BJ (cell line): ENCODE results near the gene EIF1AD. TPM values are rescaled to one million over a fixed set of nuclear protein-coding genes. Genes with fewer than 3 reads are reported as not detected.

ENCODE experiments used
- CTCF ChIA-PET: fragments of 350-600 bp; formaldehyde crosslinking; extraction: SDS; loops from one replicate; lab custom pipeline; 2021; ENCODE audit warnings: antibody characterized with exemption, inconsistent platforms; lab: Yijun Ruan, JAX
- POLR2A ChIA-PET: fragments of 300-600 bp; sonication (Branson Sonifier 250); formaldehyde crosslinking; extraction: SDS; loops from one replicate; lab custom pipeline; 2021; ENCODE audit warnings: antibody characterized with exemption; lab: Charles Lee
- DNase-seq: peaks from one replicate; pipeline ENCODE4 v3.0.0-alpha.2; 2011; ENCODE audit warnings: low read depth
- H3K27me3 ChIP-seq: 2 replicates; pipeline ENCODE4 v1.6.0; 2011; ENCODE audit warnings: low read length; ENCODE audit not compliant: control insufficient read depth, insufficient read depth
- H3K36me3 ChIP-seq: 2 replicates; pipeline ENCODE4 v1.5.1; 2011; ENCODE audit warnings: low read length; ENCODE audit not compliant: control insufficient read depth, insufficient read depth
- H3K4me3 ChIP-seq: 2 replicates; pipeline ENCODE4 v1.5.1; 2011; ENCODE audit warnings: low read depth, mild to moderate bottlenecking, control low read depth, low read length
- polyA plus RNA-seq: library from polyadenylated mRNA; depleted of rRNA; stranded (reverse); fragments of >200 nt; gene quantifications from 2 replicates; pipeline ENCODE4 v1.2.3, GENCODE V29; 2011
- TF ChIP-seq, protein P1 (sequence below): IDR thresholded peaks from 2 replicates; pipeline ENCODE4 v1.5.1; 2011; ENCODE audit warnings: low read depth, mild to moderate bottlenecking, control low read depth, inconsistent platforms, low read length, moderate library complexity; ENCODE audit not compliant: insufficient read depth

Gene EIF1AD
- polyA plus RNA-seq, 1 experiment = 27.7 TPM

- TF ChIP-seq, protein P1, sequence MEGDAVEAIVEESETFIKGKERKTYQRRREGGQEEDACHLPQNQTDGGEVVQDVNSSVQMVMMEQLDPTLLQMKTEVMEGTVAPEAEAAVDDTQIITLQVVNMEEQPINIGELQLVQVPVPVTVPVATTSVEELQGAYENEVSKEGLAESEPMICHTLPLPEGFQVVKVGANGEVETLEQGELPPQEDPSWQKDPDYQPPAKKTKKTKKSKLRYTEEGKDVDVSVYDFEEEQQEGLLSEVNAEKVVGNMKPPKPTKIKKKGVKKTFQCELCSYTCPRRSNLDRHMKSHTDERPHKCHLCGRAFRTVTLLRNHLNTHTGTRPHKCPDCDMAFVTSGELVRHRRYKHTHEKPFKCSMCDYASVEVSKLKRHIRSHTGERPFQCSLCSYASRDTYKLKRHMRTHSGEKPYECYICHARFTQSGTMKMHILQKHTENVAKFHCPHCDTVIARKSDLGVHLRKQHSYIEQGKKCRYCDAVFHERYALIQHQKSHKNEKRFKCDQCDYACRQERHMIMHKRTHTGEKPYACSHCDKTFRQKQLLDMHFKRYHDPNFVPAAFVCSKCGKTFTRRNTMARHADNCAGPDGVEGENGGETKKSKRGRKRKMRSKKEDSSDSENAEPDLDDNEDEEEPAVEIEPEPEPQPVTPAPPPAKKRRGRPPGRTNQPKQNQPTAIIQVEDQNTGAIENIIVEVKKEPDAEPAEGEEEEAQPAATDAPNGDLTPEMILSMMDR = peak; percentile 93
- Histone ChIP-seq H3K4me3 (no peak overlapping the region), H3K36me3 (no peaks in the 10 kb centered on the region), H3K27me3 (no peaks in the 10 kb centered on the region)
- ChIA-PET POLR2A (no interaction called here), CTCF (interaction anchor here (0.7 to 6.0 kb wide), 22 partner anchors 9 to 283 kb away, joined by 3 to 130 read pairs (median 4); partner anchors contain the start of genes AP5B1, CCDC85B, CFL1 and FIBP)
- DNase-seq = peak; percentile 70
Measured at GRCh38 chr11:65988791-65989592, 13.0 kb downstream of the EIF1AD start.

DNA sequence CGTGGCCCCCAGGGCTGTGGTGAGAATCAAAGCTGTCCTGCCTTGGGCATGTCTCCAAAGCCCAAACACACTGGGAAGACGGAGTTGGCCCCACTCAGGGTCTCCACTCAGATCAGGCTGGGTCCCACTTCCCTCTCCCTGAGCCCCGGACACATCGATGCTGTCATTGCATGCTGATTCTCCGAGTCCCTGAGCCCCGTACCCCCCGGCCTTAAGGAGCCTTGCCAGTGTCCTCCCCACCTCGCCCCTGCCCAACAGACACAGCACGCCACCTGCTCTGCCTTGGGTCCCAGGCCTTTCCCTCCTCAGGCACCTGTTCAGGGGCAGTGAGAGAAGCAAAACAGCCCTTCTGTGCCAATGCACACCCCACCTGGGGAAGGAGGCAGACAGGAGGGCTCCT, 14.6 kb downstream of the EIF1AD start:
- Histone ChIP-seq H3K27me3 (no peaks in the 10 kb centered on the region), H3K36me3 (no peaks in the 10 kb centered on the region), H3K4me3 (no peak overlapping the region)
- ChIA-PET POLR2A (no interaction called here), CTCF (interaction anchor here (2.1 to 7.6 kb wide), 3 partner anchors 98 to 276 kb away, joined by 10 to 130 read pairs (median 87); partner anchors contain the start of genes CCDC85B, FIBP and KAT5)
- TF ChIP-seq, protein P1 = no peak
- no peak for DNase-seq

- Histone ChIP-seq H3K36me3 (peaks cover 4% of the 10 kb centered on the region), H3K27me3 (no peaks in the 10 kb centered on the region), H3K4me3 (no peak overlapping the region)
- TF ChIP-seq, protein P1 = no peak
- ChIA-PET CTCF (interaction anchor here (0.9 to 7.6 kb wide), 3 partner anchors 96 to 164 kb away, joined by 3 to 87 read pairs (median 3); partner anchors contain the start of genes CCDC85B and FIBP), POLR2A (no interaction called here)
- DNase-seq = no peak
Measured at GRCh38 chr11:65983589-65983987, 18.4 kb downstream of the EIF1AD start.

DNA sequence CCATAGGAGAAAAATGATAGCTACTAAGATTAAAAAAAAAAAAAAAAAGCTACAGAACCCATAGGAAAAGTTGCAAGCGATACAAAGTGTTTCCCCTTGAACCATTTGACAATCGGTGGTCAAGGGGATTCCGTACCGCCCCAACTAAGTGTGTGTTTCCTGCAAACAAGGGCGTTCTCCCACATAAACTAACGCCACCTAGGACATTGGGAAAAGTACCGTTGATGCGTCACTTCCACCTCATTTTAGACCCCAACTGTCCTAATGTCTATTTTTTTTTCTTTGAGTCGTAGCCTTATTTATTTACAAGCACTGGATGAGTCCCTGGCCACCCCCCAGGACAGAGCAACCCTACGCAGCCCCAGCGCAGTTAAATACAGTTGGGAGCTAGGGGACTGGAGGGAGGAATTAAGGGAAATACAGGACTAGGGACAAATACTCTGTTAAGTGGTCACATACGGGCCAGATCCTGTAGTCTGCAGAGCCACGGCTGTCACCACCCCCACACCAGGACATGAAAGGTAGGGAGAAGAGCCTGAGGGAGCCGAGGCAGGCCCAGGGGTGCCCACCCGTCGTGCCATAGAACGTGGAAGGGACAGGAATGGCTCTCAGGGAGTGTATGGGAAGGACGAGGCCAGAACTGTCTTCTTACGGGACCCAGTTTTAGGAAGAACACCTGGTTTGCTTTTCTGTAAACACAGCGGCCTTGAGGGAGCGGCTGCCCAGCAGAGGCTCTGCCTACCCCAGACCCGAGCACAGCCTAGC, 19.0 kb downstream of the EIF1AD start:
- DNase-seq = no peak
- Histone ChIP-seq H3K36me3 (peaks cover 6% of the 10 kb centered on the region), H3K4me3 (no peak overlapping the region), H3K27me3 (no peaks in the 10 kb centered on the region)
- TF ChIP-seq, protein P1 = no peak
- ChIA-PET POLR2A (no interaction called here), CTCF (interaction anchor here (0.7 to 7.6 kb wide), 3 partner anchors 95 to 203 kb away, joined by 3 to 87 read pairs (median 5); partner anchors contain the start of genes CCDC85B and FIBP)
